Natural killer cell treated with Interleukin-12 subunit alpha and Interleukin-12 subunit beta and Interleukin-15 and Interleukin-18, amount 100 ng/mL, for 72 hours (primary cell): ENCODE results near the gene GRHL1. TPM values are rescaled to one million over a fixed set of nuclear protein-coding genes. Genes with fewer than 3 reads are reported as not detected.

Experiments
- ATAC-seq, 2 donors: fragments of 150-1000 bp; cut with Tn5 transposase in 1 of 2; sonication (Bioruptor Pico), chemical (Tn5 transposase) in 1 of 2; 2 replicates each; pipeline ENCODE4 v1.10.0; 2021
- DNase-seq: peaks from one replicate; pipeline ENCODE4 v3.0.0; 2022; ENCODE audit warnings: low spot score
- H3K27ac Mint-ChIP-seq, 2 donors: 1 replicate in 1 of 2; 2 replicates in 1 of 2; pipeline ENCODE4 v1.8.0; 2022; ENCODE audit warnings: mixed read lengths in 2 of 2, mild to moderate bottlenecking in 1 of 2, moderate library complexity in 1 of 2
- H3K27me3 Mint-ChIP-seq, 2 donors: 1 replicate in 1 of 2; 2 replicates in 1 of 2; pipeline ENCODE4 v1.8.0; 2022; ENCODE audit warnings: mixed read lengths in 2 of 2
- H3K36me3 Mint-ChIP-seq: one replicate; pipeline ENCODE4 v1.8.0; 2022; ENCODE audit warnings: mixed read lengths
- H3K4me1 Mint-ChIP-seq, 2 donors: 1 replicate in 1 of 2; 2 replicates in 1 of 2; pipeline ENCODE4 v1.8.0; 2022; ENCODE audit warnings: low read depth in 2 of 2, mixed read lengths in 2 of 2, mild to moderate bottlenecking in 1 of 2
- H3K4me3 Mint-ChIP-seq: one replicate; pipeline ENCODE4 v1.8.0; 2022; ENCODE audit warnings: mixed read lengths
- H3K9me3 Mint-ChIP-seq: 2 replicates; pipeline ENCODE4 v1.8.0; 2022; ENCODE audit warnings: mixed read lengths
- total RNA-seq, 2 donors: library from RNA; stranded (reverse); gene quantifications; one replicate each; pipeline ENCODE4 v1.2.3, GENCODE V29; 2022

GRHL1 gene
- total RNA-seq, 2 donors from 2014 or later: 1.1 to 1.4 TPM

DNA sequence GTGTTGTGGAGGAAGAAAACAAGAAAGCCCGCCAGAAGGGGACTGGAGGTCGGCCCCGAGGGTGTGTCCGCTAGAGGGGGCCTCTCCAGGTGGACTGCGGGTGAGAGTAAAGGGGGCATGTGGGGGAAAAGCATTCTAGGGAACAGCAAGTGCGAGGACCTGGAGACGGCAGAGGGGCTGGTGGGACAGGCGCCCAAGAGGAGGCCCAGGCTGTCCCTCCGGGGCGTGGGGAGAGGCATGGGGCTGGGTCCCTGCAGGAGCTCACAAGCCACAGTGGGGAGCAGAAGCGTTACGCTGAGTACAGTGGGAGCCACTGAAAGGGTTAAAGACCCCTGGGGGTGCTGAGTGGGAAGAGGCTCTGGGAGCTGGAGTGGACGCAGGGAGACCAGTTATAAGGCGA, 90.2 kb downstream of the GRHL1 start:
- H3K36me3 Mint-ChIP-seq: no peaks in the 10 kb centered on the region
- peaks cover 27 to 30% of the 10 kb centered on the region in 2 donors for H3K4me1 Mint-ChIP-seq
- ATAC-seq (no peak), DNase-seq (no peak)
- peak overlapping the region; percentile 17 to 92 for H3K27ac Mint-ChIP-seq
- no peaks in the 10 kb centered on the region for H3K27me3 Mint-ChIP-seq
- peak overlapping the region; percentile 92 for H3K4me3 Mint-ChIP-seq
- no peaks in the 10 kb centered on the region for H3K9me3 Mint-ChIP-seq

DNA sequence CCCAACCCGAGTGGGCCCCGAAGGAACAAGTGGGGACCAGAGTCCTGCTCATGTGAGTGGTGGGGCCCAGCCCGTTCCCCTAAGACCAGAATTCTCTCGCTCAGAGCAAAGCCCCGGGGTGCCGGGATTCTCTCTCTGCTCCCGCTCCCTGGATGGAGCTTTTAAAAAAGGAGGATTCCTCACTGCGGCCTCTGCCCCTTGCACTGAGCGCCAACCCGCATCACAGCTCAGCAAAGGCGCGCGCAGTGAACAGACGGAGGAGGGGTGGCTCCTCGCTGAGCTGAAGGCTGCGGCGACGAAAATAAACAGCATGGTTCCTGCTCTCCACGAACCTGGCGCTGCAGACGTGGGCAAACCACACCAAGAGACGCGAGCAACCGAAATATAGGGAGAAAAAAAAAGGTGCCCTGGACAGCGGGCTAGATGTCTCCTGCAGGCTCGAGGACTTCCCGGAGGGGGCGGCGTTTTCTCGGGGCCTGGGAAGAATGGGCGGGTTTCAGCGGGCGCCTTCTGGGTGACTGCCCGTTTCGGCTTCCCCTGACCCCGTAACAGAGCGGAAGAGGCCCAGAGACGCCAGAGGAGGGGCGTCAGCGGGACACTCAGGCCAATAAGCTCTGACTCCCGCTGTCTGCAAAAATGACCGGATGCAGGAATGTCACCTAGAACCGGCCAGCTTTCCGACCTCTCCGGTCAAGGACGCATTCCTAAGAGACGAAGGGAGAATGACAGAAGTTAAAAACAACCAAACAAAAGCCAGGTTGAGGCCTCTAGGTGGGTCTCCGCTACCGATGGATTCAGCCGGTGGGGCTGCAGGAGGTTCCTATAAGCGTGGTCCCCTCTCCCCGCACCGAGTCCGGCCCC, 91.0 kb downstream of the GRHL1 start:
- Mint-ChIP-seq H3K4me1 (peaks cover 26 to 31% of the 10 kb centered on the region in 2 donors), H3K27ac (peak overlapping the region; percentile 92 to 95), H3K27me3 (no peaks in the 10 kb centered on the region), H3K4me3 (peak overlapping the region; percentile 92), H3K36me3 (no peaks in the 10 kb centered on the region), H3K9me3 (no peaks in the 10 kb centered on the region)
- DNase-seq: peak; percentile 77
- ATAC-seq: peak; percentile 2 to 15

DNA sequence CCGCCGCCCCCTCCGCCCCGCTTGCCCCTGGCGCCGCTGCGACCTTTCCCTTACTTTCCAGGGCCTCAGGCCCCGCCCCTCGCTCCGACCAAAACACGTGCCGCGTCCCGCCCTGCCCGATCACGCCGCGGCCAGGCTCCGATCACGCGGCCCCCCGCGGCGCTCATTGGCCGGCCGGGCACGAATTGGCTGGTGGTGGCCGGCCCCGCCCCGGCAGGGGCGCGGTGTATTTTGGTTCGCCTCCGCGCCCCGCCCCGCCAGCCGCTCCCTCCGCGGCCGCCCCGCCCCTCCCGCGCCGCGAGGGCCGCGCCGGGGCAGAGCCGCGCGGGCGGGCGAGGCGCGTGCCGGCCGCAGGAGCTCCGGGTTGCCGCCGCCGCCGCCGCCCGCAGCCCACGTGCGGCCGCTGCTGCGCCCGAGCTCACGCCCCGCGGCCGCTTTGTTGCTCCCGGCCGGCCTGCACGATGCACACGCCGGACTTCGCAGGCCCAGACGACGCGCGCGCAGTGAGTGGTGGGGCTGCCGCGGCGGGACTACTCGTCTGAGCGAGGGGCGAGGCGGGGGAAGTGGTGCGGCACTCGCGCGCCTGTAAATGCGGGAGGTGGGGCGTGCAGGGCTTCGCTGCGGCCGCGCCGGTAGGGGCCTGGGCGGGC, 91.9 kb downstream of the GRHL1 start, which contains the start of gene KLF11:
Gene KLF11 (plus strand): TSS at position 295 of the 650 bp plus-strand sequence. CDS start 167 bp downstream, at position 462.
- no peaks in the 10 kb centered on the region for H3K36me3 Mint-ChIP-seq
- H3K4me3 Mint-ChIP-seq: peak within 1 kb of the TSS; percentile 92
- no peaks in the 10 kb centered on the region for H3K27me3 Mint-ChIP-seq
- DNase-seq (peak; percentile 90), ATAC-seq (peak; percentile 86 to 90)
- H3K4me1 Mint-ChIP-seq: peaks cover 23 to 29% of the 10 kb centered on the region in 2 donors
- no peaks in the 10 kb centered on the region for H3K9me3 Mint-ChIP-seq
- peak within 1 kb of the TSS; percentile 92 to 95 for H3K27ac Mint-ChIP-seq

DNA sequence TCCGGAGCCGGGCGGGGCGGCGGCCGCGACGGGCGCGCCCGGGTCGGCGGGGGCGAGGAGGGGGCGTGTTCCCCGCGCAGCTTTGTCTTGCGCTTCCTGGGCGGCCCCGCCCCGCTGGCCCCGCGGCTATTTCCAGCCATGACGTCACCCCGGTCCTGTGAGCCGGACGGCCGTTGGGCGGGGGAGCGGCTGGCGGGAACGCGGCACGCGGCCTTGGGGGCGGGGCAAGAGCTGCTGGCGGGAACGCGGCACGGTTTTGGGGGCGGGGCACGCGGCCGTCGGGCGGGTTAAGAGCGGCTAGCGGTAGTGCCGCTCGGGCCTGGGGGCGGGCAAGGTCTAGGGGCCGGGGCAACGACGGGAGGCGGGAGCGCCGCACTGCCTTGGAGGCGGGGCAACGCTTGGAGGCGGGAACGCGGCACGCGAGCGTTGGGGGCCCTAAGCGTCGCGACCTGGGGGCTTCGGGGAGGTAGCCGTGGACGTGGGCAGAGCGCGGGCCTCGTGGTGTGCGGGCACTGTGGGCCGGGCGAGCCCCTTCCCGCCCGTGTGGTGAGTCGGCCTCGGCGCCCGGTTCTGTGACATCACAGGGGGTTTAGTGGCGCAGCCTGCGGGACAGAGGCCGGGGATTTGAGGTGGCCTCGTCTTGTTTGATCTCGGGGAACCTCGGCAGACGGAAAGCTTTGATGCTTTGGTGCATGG, 92.6 kb downstream of the GRHL1 start:
- Mint-ChIP-seq H3K4me3 (peak overlapping the region; percentile 80), H3K9me3 (no peaks in the 10 kb centered on the region), H3K36me3 (no peaks in the 10 kb centered on the region), H3K4me1 (peaks cover 23% of the 10 kb centered on the region in 2 donors), H3K27me3 (no peaks in the 10 kb centered on the region), H3K27ac (peak overlapping the region; percentile 50 to 70)
- DNase-seq (peak; percentile 97), ATAC-seq (peak; percentile 85 to 86)

DNA sequence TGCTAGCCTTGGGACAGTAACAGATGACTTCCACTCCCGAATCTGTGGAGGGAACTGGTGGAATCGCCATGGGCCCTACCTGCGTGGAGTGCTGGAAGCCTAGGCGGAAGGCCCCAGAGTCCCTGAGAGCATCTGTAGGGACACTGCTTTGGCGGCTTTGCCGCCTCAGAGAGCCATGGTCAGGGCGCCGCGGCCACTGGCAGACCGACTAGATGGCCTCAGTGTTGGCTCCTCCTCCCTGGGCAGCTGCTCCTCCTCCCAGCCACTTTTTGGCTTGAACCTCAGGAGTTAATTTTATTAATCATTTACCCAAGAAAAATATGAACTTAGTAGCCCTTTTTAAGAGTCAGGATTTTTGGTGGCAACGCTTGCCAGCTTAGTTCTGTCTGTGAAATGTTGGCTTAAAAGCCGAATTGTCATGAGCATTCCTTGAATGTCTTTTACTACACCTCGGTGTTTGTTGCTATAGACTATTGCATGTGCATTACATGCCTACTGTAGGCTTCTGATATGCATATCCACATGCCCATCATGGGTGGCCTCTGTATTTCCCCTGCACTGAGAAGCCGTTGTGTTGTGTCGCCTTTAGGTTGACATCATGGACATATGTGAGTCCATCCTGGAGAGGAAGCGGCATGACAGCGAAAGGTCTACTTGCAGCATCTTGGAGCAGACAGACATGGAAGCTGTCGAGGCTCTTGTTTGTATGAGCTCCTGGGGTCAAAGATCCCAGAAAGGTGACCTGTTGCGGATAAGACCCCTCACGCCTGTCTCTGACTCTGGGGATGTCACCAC, 94.3 kb downstream of the GRHL1 start:
- Mint-ChIP-seq H3K9me3 (no peaks in the 10 kb centered on the region), H3K4me3 (no peak overlapping the region), H3K36me3 (no peaks in the 10 kb centered on the region), H3K27me3 (no peaks in the 10 kb centered on the region), H3K4me1 (peaks cover 19 to 22% of the 10 kb centered on the region in 2 donors), H3K27ac (peak overlapping the region in 1 of 2 donors; percentile 50)
- no peak for DNase-seq
- ATAC-seq: no peak

DNA sequence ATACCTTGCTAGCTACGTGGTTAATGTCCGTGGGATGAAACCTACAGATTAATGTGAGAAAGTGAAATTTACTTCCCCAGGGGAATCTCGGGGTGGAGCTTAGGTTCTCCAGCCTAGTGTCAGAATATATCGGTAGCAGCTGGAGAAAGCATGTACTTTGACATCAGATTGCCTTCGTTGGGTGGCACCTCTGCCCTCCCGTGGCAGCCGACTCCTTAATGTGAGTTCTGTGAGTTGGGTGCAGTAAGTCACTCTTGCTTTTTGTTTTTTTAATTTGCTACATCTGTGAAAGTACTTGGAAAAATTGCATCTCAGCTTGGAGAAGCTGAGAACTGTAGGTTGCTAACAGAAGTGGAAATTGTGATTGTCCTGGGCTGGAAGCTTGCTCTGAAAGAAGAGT, 95.4 kb downstream of the GRHL1 start:
- no peak for ATAC-seq

DNA sequence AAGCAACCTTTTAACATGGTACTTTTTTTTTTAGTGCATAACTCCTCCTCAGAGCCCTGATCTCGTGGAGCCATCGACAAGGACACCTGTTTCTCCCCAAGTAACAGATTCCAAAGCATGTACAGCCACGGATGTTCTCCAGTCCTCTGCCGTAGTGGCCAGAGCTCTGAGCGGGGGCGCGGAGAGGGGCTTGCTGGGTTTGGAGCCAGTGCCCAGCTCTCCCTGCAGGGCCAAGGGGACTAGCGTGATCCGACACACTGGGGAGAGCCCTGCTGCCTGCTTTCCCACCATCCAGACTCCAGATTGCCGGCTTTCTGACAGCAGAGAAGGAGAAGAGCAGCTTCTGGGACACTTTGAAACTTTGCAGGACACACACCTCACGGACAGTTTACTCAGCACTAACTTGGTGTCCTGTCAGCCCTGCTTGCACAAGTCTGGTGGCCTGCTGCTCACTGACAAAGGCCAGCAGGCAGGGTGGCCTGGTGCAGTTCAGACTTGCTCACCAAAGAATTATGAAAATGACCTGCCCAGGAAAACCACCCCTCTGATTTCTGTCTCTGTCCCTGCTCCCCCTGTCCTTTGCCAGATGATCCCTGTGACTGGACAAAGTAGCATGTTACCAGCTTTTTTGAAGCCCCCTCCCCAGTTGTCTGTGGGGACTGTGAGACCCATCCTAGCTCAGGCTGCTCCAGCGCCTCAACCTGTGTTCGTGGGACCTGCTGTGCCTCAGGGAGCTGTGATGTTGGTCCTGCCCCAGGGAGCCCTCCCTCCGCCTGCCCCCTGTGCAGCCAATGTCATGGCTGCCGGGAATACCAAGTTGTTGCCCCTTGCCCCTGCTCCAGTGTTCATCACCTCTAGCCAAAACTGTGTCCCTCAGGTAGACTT, 96.4 kb downstream of the GRHL1 start:
- no peaks in the 10 kb centered on the region for H3K36me3 Mint-ChIP-seq
- H3K27ac Mint-ChIP-seq: no peak overlapping the region

More for the DNA sequence above, 95.4 kb downstream of the GRHL1 start:
- no peak for DNase-seq
- Mint-ChIP-seq H3K27me3 (no peaks in the 10 kb centered on the region), H3K4me3 (no peak overlapping the region), H3K9me3 (no peaks in the 10 kb centered on the region), H3K4me1 (peaks cover 9 to 18% of the 10 kb centered on the region in 2 donors), H3K27ac (no peak overlapping the region), H3K36me3 (no peaks in the 10 kb centered on the region)

DNA sequence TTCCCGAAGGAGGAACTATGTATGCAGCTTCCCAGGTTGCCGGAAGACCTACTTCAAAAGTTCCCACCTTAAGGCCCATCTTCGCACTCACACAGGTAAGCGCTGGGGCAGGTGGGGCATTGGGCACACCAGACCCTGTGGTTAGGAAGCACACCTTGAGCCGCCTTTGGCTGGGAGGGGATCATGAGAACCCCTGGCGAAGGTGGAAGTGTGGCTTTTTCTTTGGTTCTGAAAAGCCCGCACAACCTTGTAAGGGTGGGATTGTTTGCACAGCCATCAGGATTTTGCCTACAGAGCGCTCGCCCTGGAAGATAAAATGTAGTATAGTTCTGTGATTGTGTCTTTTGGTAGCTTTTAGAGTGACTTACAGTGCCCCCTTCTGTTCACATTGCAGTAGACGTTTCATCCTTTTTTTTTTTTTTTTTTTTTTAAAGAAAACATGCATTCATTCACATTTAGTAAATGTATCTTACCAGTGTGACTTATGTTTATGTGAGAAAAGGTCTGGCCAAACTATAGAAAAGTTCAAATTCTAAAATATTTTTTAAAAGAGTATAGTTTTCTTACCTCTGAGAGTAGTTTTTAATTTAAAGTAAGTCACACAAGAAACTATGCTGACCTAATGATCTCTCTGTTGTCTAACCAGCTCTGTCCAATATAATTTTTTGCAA, 97.1 kb downstream of the GRHL1 start:
- no peak for DNase-seq
- Mint-ChIP-seq H3K4me1 (peaks cover 0 to 9% of the 10 kb centered on the region in 2 donors), H3K4me3 (no peak overlapping the region), H3K27me3 (no peaks in the 10 kb centered on the region), H3K27ac (no peak overlapping the region), H3K9me3 (no peaks in the 10 kb centered on the region), H3K36me3 (no peaks in the 10 kb centered on the region)
- ATAC-seq: no peak

More for the DNA sequence above, 96.4 kb downstream of the GRHL1 start:
- H3K4me3 Mint-ChIP-seq: no peak overlapping the region
- no peak for DNase-seq
- H3K4me1 Mint-ChIP-seq: peaks cover under 1 to 10% of the 10 kb centered on the region in 2 donors
- H3K27me3 Mint-ChIP-seq: no peaks in the 10 kb centered on the region
- no peaks in the 10 kb centered on the region for H3K9me3 Mint-ChIP-seq
- no peak for ATAC-seq

Other genes starting within 250 kb of the GRHL1 start
- gene TAF1B, start 108.2 kb upstream of the GRHL1 start, total RNA-seq: 10 to 100 TPM; 34.4 to 42.3 TPM
- 1 to 10 TPM; 3.8 to 6.1 TPM for gene KLF11, start 91.9 kb downstream of the GRHL1 start, total RNA-seq
- under 1 TPM in 1 of 2 donors, not detected in 1; 0.45 TPM for gene CYS1, start 128.7 kb downstream of the GRHL1 start, total RNA-seq
- 100 to 1,000 TPM; 375 to 624 TPM for gene RRM2, start 171.0 kb downstream of the GRHL1 start, total RNA-seq